ENCODE results near the gene RSPO3.
A peak's percentile ranks its signal among the peaks of the same experiment; 100 is the strongest.

Gene RSPO3

GRCh38 chr6:127114214-127114760 lies 4.2 kb upstream of the RSPO3 start:
- no peak for DNase-seq

- no peak for DNase-seq
Measured at GRCh38 chr6:127115084-127115655, 3.3 kb upstream of the RSPO3 start.

GRCh38 chr6:127115746-127116145 lies 2.7 kb upstream of the RSPO3 start:
- no peak for DNase-seq

- DNase-seq = no peak
Measured at GRCh38 chr6:127117979-127118297, 533 bp upstream of the RSPO3 start.

GRCh38 chr6:127119102-127120022 lies 891 bp downstream of the RSPO3 start:
- DNase-seq = no peak

- no peak for DNase-seq
Measured at GRCh38 chr6:127120023-127120786, 1.7 kb downstream of the RSPO3 start.

- DNase-seq = peak; percentile 44
Measured at GRCh38 chr6:127120787-127121636, 2.5 kb downstream of the RSPO3 start.

- no peak for DNase-seq
Measured at GRCh38 chr6:127121637-127121960, 3.1 kb downstream of the RSPO3 start.

- no peak for DNase-seq
Measured at GRCh38 chr6:127124172-127124571, 5.7 kb downstream of the RSPO3 start.

GRCh38 chr6:127124680-127125079 lies 6.2 kb downstream of the RSPO3 start:
- DNase-seq = no peak

- no peak for DNase-seq
Measured at GRCh38 chr6:127128066-127128465, 9.6 kb downstream of the RSPO3 start.

GRCh38 chr6:127129251-127129650 lies 10.8 kb downstream of the RSPO3 start:
- no peak for DNase-seq

- no peak for DNase-seq
Measured at GRCh38 chr6:127131275-127131674, 12.8 kb downstream of the RSPO3 start.

GRCh38 chr6:127131772-127132376 lies 13.4 kb downstream of the RSPO3 start:
- DNase-seq = peak; percentile 20

- no peak for DNase-seq
Measured at GRCh38 chr6:127134136-127134535, 15.7 kb downstream of the RSPO3 start.

GRCh38 chr6:127136786-127137185 lies 18.3 kb downstream of the RSPO3 start:
- no peak for DNase-seq

- no peak for DNase-seq
Measured at GRCh38 chr6:127146932-127147331, 28.5 kb downstream of the RSPO3 start.

- DNase-seq = no peak
Measured at GRCh38 chr6:127147534-127147933, 29.1 kb downstream of the RSPO3 start.

- DNase-seq = no peak
Measured at GRCh38 chr6:127148511-127148910, 30.0 kb downstream of the RSPO3 start.

- no peak for DNase-seq
Measured at GRCh38 chr6:127154509-127154908, 36.0 kb downstream of the RSPO3 start.

- DNase-seq = no peak
Measured at GRCh38 chr6:127160484-127160883, 42.0 kb downstream of the RSPO3 start.

GRCh38 chr6:127162836-127163235 lies 44.4 kb downstream of the RSPO3 start:
- no peak for DNase-seq
